NCI-H128 (cell line): ENCODE data around the gene RASA4B.
"Not testable (repeated sequence)": the region's sequence is repeated elsewhere in the genome, so short reads cannot be mapped to it uniquely, and the experiment has no call there.

Source experiments
- DNase-seq: peaks from one replicate; lab custom pipeline; 2025; ENCODE audit not compliant: unreplicated experiment; lab: John Stamatoyannopoulos, UW

RASA4B gene

DNA sequence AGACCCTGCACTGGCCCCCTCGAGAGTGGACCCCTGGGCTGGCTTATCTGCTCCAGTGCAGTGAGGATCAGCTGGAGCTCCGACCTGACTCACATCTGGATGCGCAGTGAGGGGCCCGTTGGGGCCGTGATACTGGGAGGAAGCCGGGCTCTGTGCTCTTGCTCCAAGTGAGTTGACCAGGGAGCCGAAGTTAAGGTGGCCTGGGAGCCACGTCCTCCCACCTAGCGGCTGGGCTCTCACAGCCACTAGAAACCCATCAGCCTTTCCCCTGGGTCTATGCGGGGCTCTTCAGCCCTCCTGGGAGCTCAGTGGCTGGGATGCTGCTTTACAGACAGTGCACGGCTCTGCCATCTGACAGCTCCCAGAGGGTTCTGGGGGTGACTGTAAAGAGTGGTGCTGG, 62.0 kb downstream of the RASA4B start:
- no peak for DNase-seq

DNA sequence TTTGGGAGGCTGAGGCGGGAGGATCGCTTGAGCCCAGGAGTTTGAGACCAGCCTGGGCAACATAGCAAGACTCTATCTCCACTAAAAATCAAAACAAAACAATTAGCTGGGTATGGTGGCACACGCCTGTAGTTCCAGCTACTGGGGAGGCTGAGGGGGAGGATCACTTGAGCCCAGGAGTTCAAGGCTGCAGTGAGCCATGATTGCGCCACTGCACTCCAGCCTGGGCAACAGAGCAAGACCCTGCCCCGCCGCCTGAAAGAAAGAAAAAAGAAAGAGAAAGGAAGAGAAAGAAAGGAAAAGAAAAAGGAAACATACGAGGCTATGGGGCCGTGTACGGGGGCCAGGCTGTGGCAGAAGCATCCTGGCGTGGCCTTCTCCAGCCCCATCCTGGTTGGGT, 62.6 kb downstream of the RASA4B start:
- not testable (repeated sequence) for DNase-seq

DNA sequence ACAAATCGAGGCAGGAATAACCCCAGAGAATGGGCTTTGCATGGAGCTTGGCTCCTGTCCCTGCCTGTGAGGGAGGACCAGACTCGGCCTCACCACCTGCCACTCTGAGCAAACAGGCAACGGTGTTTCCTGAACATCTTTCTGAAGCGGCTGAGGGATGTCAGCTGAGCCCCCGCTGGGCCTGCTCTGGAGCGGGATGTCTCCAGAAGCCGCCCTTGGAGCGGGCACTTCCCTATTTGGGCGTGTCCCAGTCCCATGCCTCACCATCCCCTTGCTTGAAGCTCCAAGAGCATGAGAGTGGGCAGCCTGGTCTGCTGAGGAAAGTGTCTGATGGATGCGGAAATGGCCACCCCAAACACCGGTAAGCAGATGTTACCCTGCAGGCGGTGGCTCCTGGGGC, 63.1 kb downstream of the RASA4B start:
- DNase-seq: no peak

DNA sequence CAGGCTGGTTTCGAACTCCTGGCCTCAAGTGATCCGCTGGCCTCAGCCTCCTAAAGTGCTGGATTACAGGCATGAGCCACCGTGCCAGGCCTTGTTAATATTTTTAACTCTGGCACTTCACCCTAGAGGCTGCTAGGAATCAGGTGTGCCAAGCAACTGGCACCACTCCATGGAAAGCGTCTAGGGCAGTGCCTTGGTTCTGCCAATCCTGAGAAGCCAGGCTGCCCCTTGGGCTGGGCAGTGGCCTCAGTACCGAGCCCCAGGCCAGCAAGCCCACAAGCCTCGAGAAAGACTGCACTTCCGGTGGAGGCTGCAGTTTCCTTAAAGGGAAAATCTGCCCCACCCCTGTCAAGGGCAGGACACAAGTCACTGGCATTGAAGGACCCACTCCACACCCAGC, 64.3 kb downstream of the RASA4B start:
- DNase-seq: no peak

DNA sequence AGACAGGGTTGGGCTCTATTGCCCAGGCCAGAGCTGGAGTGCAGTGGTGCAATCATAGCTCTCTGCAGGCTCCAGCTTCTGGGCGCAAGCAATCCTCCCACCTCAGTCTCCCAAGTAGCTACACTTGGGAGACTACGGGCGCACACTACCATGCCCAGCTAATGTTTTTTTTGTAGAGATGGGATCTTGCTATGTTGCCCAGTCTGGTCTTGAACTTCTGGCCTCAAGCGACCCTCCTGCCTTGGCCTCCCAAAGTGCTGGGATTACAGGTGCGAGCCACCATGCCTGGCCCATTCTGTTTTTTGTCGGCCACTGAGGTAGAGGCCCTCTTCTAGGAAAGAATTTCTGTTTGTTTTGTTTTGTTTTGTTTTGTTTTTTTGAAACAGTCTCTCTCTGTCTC, 65.1 kb downstream of the RASA4B start:
- DNase-seq: no peak

- DNase-seq: no peak
Observed at GRCh38 chr7:102451371-102452054, 66.1 kb downstream of the RASA4B start.

DNA sequence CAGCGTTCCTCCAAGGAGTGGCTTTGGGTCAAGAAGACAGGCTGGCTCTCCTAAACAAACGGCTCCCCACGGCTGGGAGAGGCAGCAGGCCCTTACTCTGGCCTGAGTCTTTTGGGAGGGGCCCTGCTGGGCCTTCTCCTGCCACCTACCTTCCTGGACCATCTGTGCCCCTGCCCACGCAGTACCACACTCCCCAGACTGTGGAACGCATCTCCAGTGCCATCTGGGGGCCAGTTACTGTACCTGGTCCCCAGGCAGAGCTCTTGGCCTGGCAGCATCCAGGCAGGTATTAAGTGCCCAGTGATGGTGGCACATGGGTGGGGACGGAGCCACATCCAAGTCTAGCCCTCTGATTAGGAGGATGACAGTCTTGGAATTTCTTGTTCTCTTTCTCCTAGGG, 67.3 kb downstream of the RASA4B start:
- DNase-seq: no peak

DNA sequence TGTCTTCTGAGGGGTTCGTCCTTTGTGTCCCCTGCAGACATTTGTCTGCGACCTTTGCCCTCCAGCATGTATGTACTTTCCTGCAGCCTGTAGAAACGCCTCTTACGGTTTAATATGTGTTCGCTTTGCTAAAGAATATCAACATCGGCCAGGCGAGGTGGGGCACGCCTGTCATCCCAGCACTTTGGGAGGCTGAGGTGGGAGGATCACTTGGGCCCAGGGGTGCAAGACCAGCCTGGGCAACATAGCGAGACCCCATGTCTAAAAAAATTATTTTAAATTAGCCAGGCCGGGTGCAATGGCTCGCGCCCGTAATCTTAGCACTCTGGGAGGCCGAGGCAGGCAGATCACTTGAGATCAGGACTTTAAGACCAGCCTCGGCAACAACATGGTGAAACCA, 68.4 kb downstream of the RASA4B start:
- no peak for DNase-seq

GRCh38 chr7:102447311-102447710, 70.3 kb downstream of the RASA4B start:
- no peak for DNase-seq

DNA sequence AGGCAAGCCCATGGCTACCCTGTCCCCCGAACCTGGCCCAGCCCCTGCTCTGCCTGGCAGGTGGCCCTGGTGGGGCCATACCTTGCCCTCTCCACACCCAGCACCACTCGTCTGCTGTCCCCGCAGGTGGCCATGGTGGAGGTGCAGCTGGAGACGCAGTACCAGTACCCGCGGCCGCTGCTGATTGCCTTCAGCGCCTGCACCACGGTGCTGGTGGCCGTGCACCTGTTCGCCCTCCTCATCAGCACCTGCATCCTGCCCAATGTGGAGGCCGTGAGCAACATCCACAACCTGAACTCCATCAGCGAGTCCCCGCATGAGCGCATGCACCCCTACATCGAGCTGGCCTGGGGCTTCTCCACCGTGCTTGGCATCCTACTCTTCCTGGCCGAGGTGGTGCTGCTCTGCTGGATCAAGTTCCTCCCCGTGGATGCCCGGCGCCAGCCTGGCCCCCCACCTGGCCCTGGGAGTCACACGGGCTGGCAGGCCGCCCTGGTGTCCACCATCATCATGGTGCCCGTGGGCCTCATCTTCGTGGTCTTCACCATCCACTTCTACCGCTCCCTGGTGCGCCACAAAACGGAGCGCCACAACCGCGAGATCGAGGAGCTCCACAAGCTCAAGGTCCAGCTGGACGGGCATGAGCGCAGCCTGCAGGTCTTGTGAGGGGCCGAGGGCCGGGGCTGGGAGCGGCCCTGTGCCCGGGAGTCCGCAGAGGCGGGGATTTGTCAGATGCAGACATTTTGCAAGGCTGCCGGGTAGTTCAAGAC, 71.0 kb downstream of the RASA4B start:
- no peak for DNase-seq

DNA sequence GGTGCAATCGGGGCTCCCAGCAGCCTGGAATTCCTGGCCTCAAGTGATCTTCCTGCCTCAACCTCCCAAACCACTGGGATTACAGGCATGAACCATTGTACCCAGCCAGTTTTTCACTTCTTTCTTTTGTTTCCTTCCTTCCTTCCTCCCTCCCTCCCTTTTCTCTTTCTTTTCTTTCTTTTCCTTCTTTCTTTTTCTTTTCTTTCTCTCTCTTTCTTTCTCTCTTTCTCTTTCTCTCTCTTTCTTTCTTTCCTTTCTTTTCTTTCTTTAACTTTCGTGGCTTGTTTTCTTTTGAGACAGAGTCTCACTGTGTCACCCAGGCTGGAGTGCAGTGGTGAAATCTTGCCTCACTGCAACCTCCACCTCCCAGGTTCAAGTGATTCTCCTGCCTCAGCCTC, 71.9 kb downstream of the RASA4B start:
- DNase-seq: no peak

- DNase-seq: no peak
Observed at GRCh38 chr7:102444961-102445673, 72.5 kb downstream of the RASA4B start.

DNA sequence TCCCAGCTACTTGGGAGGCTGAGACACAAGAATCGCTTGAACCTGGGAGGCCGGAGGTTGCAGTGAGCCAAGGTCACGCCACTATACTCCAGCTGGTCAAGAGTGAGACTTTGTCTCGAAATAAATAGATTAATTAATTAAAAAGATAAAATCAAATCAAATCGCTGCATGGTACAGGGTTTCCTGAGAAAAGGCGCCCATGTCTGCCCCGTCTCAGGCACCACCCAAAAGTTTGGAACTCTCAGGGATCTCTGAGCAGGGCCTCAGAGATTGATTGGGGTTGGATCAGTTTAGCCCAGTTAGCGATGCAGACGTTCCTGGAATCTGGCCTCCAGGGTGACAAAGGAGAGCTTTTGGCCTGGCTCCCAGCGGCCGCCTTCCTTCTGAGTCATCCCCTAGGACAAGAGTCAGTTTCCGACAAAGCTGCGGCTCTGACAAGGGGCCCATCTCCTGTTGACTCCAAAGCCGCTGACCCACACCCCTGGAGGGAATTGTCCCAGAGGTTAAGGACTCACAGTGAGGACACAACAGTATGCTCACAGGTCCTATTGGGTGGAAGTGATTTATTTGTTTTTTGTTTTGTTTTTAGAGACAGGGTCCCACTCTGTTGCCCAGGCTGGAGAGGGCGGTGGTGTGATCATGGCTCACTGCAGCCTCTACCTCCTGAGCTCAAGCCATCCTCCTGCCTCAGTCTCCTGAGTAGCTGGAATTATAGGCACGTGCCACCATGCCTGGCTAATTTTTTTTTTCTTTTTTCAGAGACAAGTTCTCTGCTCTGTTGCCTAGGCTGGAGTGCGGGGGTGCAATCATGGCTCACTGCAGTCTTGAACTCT, 77.4 kb downstream of the RASA4B start:
- no peak for DNase-seq

DNA sequence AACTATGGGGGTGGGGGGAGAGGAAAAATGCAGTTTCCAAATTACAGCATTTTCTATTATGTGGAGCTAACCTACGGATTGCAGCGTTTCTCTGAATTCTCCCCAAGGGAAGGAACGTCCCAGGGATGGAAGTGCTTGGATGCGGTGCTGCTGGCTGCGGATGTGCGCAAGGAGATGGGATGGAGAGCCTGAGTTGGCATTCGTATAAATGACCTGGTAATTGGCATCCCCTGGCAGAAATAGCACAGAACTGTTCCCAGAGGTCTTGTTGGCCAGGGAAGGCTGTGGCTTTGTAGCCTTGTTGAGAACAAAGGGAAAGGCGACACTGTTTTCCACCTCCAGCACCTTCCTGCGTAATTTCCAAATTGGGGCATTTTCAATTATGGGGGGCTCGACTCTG, 81.5 kb downstream of the RASA4B start:
- no peak for DNase-seq

DNA sequence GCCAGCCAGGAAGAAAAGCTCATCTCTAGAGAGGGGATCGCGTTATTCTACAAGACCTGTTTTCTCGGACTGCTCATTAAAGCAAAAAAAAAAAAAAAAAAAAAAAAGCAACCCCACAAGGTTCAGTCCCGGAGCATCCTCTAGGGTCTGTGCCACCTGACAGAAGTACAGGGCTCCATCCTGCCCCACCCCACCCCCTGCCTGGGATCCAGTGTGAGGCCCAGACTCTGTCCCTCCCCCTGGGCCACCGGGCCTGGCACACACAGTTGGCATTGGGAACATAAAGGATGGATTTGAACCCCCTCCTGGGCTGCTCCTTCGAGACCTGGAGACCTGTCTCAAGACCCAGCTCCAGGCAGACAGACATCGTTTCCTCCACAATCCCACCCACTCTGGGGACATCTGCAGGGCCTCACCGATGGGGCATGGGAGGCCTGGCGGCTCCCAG, 83.5 kb downstream of the RASA4B start:
- no peak for DNase-seq

GRCh38 chr7:102433219-102434038, 84.1 kb downstream of the RASA4B start, which contains the start of gene ORAI2:
Gene ORAI2, plus strand, starts transcription at chr7:102433575. Its CDS starts 5,382 bp downstream, at chr7:102438957.
- peak; percentile 21 for DNase-seq
